Ovary (tissue), 9 donors: ENCODE results near the gene HDAC9. TPM values are rescaled to one million over a fixed set of nuclear protein-coding genes. Genes with fewer than 3 reads are reported as not detected.

Experiments used
- DNase-seq, 5 donors: peaks; one replicate each; pipeline ENCODE4 v3.0.0-alpha.2; 2019 to 2020
- H3K27ac ChIP-seq, 2 donors: fragments of 200-600 bp; one replicate each; pipeline versions ENCODE4 v1.5.1 to v1.8.0; 2019 to 2022
- H3K27me3 ChIP-seq: fragments of 200-600 bp; one replicate; pipeline ENCODE4 v1.8.0; 2022
- H3K36me3 ChIP-seq: fragments of 200-600 bp; sonication (generic); one replicate; pipeline ENCODE4 v1.5.1; 2019
- H3K4me1 ChIP-seq: one replicate; pipeline ENCODE4 v1.8.1; 2013; ENCODE audit warnings: mild to moderate bottlenecking, moderate library complexity; ENCODE audit not compliant: insufficient read depth
- H3K4me3 ChIP-seq: fragments of 200-600 bp; sonication (generic); one replicate; pipeline ENCODE4 v1.5.1; 2017
- H3K9me3 ChIP-seq, 2 donors: fragments of 200-600 bp in 1 of 2; sonication (generic) in 1 of 2; one replicate each; pipeline versions ENCODE4 v1.5.1 to v1.8.1; 2013 to 2019; ENCODE audit warnings: mild to moderate bottlenecking in 1 of 2, moderate library complexity in 1 of 2
- EP300 ChIP-seq: sonication (generic); formaldehyde crosslinking; IDR thresholded peaks from one replicate; pipeline ENCODE4 v1.6.1; 2017; ENCODE audit warnings: antibody characterized with exemption
- POLR2A ChIP-seq: fragments of 450-650 bp; IDR thresholded peaks from one replicate; pipeline ENCODE4 v1.6.1; 2017; ENCODE audit warnings: antibody characterized with exemption, mild to moderate bottlenecking, moderate library complexity
- WGBS, 3 donors: extraction: QIAGEN DNeasy Blood & Tissue Kit in 1 of 3; methylation state at CpG; one replicate each; pipeline versions ENCODE4 v1.1.5 to v1.1.7; 2013 to 2017; 5-methylcytosine and 5-hydroxymethylcytosine counted together
- intact Hi-C, 4 donors: fragments of 100-400 bp; cut with DNase I; formaldehyde crosslinking; loops; one replicate each; pipeline versions ENCODE4 v1.11.0 to v1.15.1; 2022 to 2023
- polyA plus RNA-seq, 2 donors: library from polyadenylated mRNA; stranded (reverse); fragments of 200-250 nt in 1 of 2; fragments of 350-450 nt in 1 of 2; fragmentation: Illumina TruSeq in 1 of 2; extraction: RNeasy Lipid Tissue Mini Kit (QIAGEN cat#74804) in 1 of 2; gene quantifications; one replicate each; pipeline ENCODE4 v1.2.3, GENCODE V29; 2013 to 2014
- total RNA-seq, 7 donors: library from RNA; depleted of rRNA in 2 of 7; stranded (reverse); fragments of >200 nt in 2 of 7; fragmentation: NEBNext Ultra II Directional in 3 of 7; extraction: Animal tissue kit (Norgen Biotek cat#: 25700) in 3 of 7; gene quantifications; one replicate each; pipeline versions ENCODE4 v1.1.0 to v1.2.4, GENCODE V29; 2016 to 2023
- TF ChIP-seq, protein P1 (sequence below), 3 donors: fragments of 450-650 bp in 2 of 3; fragments of 200-600 bp in 1 of 3; IDR thresholded peaks; one replicate each; pipeline versions ENCODE4 v1.5.1 to v1.8.0; 2016 to 2022; ENCODE audit warnings: antibody characterized with exemption in 3 of 3, mild to moderate bottlenecking in 1 of 3
- donor health status: DM: no; HTN: no; CAD: no; lungs with moderate emphysema.
- donor health status: DM: no; HTN: no; CAD: no.
- donor health status: Bipolar disorder and iron deficiency.
- donor health status: DM: yes; HTN: yes; CAD: no.
- donor health status: DM: no; HTN: no; CAD: no.
- donor health status: DM: yes; HTN: yes; CAD: no.

Gene HDAC9
- total and polyA plus RNA-seq, 9 donors, result 1.7 to 22.3 (median 6.0) TPM

DNA sequence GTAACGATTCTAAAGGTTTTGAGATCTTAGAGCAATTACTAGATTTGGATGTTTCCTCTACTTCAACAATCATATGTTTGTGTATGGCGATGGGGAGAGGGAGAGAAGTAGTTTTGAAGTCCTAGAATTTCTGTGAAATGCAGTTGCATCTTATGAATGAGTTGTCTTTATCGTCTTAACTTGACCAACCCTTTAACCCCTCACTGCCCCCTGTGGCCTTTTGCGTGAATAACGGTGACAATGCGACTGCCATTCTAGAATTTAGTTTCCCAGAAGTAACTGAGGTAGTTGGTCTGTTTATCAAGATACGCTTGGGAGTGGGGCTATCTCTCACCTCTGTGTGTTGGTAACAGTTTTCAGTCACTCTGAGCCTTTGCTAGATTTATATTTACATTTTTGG is 204.6 kb downstream of the HDAC9 start:
- TF ChIP-seq EP300 (no peak), POLR2A (no peak)
- TF ChIP-seq, protein P1, sequence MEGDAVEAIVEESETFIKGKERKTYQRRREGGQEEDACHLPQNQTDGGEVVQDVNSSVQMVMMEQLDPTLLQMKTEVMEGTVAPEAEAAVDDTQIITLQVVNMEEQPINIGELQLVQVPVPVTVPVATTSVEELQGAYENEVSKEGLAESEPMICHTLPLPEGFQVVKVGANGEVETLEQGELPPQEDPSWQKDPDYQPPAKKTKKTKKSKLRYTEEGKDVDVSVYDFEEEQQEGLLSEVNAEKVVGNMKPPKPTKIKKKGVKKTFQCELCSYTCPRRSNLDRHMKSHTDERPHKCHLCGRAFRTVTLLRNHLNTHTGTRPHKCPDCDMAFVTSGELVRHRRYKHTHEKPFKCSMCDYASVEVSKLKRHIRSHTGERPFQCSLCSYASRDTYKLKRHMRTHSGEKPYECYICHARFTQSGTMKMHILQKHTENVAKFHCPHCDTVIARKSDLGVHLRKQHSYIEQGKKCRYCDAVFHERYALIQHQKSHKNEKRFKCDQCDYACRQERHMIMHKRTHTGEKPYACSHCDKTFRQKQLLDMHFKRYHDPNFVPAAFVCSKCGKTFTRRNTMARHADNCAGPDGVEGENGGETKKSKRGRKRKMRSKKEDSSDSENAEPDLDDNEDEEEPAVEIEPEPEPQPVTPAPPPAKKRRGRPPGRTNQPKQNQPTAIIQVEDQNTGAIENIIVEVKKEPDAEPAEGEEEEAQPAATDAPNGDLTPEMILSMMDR (IDR thresholded peaks at IDR 0.05), result no peak
- no peak overlapping the region for H3K4me3 ChIP-seq
- no peaks in the 10 kb centered on the region for H3K9me3 ChIP-seq
- 79 to 83% (median 80%) methylated on average over 7 of the region's 7 CpGs for WGBS, 3 donors
- H3K36me3 ChIP-seq, result no peaks in the 10 kb centered on the region
- no peaks in the 10 kb centered on the region for H3K27me3 ChIP-seq
- no peaks in the 10 kb centered on the region for H3K4me1 ChIP-seq
- intact Hi-C loops, result no loop called here
- DNase-seq, result no peak
- no peak overlapping the region for H3K27ac ChIP-seq

DNA sequence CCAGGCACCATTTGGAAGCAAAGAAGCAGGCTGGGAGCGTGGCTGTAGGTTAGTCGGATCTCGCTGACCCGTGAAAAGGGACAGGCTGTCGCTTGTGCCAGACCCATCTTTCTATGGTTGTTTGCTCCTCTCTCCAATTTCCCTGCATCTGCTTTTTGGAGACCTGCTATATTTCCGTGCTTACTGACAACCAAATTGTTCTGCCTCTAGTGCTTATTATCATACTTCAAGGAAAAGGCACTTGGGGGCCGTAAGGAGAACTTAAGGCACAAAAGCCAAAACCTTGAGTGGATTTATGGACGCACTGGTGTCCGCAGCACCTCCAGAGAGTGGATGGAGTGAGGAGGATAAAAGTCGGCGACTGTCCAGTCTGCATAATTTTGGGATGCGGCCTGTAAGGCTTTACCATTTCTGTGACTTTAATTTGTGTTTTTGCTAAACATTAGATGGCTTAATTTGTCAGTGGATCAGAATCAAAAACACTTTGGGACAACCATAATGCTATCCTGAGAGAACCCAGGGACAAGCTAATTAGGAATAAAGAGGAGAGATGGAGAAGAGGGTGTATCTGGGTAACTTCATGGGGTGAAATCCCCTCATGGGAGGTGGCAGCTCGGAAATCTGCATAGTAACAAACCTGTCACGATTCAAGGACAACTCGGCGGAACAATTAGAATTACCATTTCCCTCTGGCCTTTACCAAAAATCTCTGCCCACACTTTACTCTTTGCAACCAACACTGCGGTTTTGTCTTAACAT is 206.7 kb downstream of the HDAC9 start:
- no peak for DNase-seq
- intact Hi-C loops, result no loop called here
- TF ChIP-seq EP300 (no peak), POLR2A (no peak)
- TF ChIP-seq, protein P1 (IDR thresholded peaks at IDR 0.05), result no peak
- no peak overlapping the region for H3K27ac ChIP-seq
- 83 to 89% (median 89%) methylated on average over 17 of the region's 17 CpGs for WGBS, 3 donors
- no peaks in the 10 kb centered on the region for H3K9me3 ChIP-seq
- H3K27me3 ChIP-seq, result no peaks in the 10 kb centered on the region
- H3K4me3 ChIP-seq, result no peak overlapping the region
- H3K36me3 ChIP-seq, result no peaks in the 10 kb centered on the region
- H3K4me1 ChIP-seq, result no peaks in the 10 kb centered on the region

DNA sequence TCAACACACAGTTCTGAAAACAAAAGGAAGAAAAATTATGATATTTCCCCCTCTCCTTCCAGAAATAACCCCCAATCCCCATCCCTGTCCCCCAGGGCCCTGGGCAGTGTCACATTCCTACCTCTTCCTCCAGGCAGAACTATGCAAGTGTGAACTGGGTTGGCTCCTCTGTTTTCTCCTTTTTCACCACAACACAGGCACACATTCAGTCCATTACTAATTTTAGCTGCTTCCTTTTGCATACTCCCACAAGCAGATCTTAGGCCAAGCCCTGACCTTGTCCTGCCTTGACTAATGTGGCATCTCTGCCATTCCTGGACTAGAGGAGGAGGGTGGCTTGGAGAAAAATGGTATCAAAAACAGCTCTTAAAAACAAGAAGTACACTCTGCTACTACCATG is 208.1 kb downstream of the HDAC9 start:
- no peaks in the 10 kb centered on the region for H3K4me1 ChIP-seq
- no peak for DNase-seq

DNA sequence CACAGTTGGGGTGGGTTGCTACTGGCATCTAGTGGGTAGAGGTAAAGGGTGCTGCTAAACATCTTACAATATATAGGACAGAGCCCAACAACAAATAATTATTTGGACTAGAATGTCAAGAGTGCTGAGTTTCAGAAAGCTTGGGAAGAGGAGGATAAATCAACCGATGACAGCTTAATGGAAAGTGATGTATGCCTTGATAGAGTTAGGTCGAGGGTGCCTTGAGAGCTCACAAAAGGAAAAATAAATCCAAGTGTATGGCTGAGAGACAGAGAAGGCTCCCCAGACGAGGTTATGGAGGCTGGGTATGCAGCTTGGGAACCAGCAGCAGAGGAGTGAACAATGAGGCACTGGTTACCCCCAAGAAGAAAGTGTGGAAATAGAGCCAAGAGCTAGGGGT is 211.1 kb downstream of the HDAC9 start:
- Histone ChIP-seq H3K4me1 (no peaks in the 10 kb centered on the region), H3K27me3 (no peaks in the 10 kb centered on the region), H3K36me3 (no peaks in the 10 kb centered on the region), H3K9me3 (no peaks in the 10 kb centered on the region), H3K4me3 (no peak overlapping the region), H3K27ac (no peak overlapping the region)
- no peak for TF ChIP-seq EP300
- TF ChIP-seq, protein P1 (IDR thresholded peaks at IDR 0.05), result no peak
- intact Hi-C loops, result no loop called here
- no peak for DNase-seq
- 59 to 65% (median 60%) methylated on average over 3 of the region's 3 CpGs for WGBS, 3 donors

More for the DNA sequence above, 208.1 kb downstream of the HDAC9 start:
- H3K9me3 ChIP-seq, result no peaks in the 10 kb centered on the region
- intact Hi-C loops, result no loop called here
- no peak overlapping the region for H3K27ac ChIP-seq
- H3K27me3 ChIP-seq, result no peaks in the 10 kb centered on the region
- no peak overlapping the region for H3K4me3 ChIP-seq
- no peak for TF ChIP-seq EP300
- no peak for TF ChIP-seq POLR2A
- TF ChIP-seq, protein P1 (IDR thresholded peaks at IDR 0.05), result no peak
- no peaks in the 10 kb centered on the region for H3K36me3 ChIP-seq
